MCF 10A (cell line): ENCODE data around the gene AXIN2. TPM values are rescaled to one million over a fixed set of nuclear protein-coding genes. Genes with fewer than 3 reads are reported as not detected.

ENCODE experiments used
- BruUV-seq: library from RNA; stranded (reverse); fragments of 400-500 nt; replicated peaks from 2 replicates; lab custom pipeline; 2021; lab: Mats Ljungman, UMichigan
- CTCF ChIA-PET: fragments of 300-600 bp; sonication (Branson Sonifier 250); formaldehyde crosslinking; extraction: SDS; loops from one replicate; lab custom pipeline; 2021; ENCODE audit warnings: antibody characterized with exemption, inconsistent platforms; lab: Yijun Ruan, JAX
- POLR2A ChIA-PET: fragments of 300-600, 350-650 bp; sonication (Branson Sonifier 250); formaldehyde crosslinking; extraction: SDS; loops from one replicate; lab custom pipeline; 2020; ENCODE audit warnings: antibody characterized with exemption, inconsistent platforms; lab: Yijun Ruan, JAX
- DNase-seq: peaks from one replicate; pipeline ENCODE4 v3.0.0-alpha.2; 2018; ENCODE audit not compliant: unreplicated experiment
- H3K27ac Mint-ChIP-seq: one replicate; pipeline ENCODE4 v1.8.0; 2022; ENCODE audit warnings: mild to moderate bottlenecking, low read depth, mixed read lengths; ENCODE audit not compliant: unreplicated experiment
- H3K27me3 Mint-ChIP-seq: one replicate; pipeline ENCODE4 v1.8.0; 2022; ENCODE audit warnings: mixed read lengths; ENCODE audit not compliant: insufficient read depth, unreplicated experiment
- H3K36me3 Mint-ChIP-seq: one replicate; pipeline ENCODE4 v1.8.0; 2022; ENCODE audit warnings: mild to moderate bottlenecking, moderate library complexity, mixed read lengths; ENCODE audit not compliant: insufficient read depth, unreplicated experiment
- H3K4me1 Mint-ChIP-seq: one replicate; pipeline ENCODE4 v1.8.0; 2022; ENCODE audit warnings: mixed read lengths; ENCODE audit not compliant: insufficient read depth, unreplicated experiment
- H3K4me3 Mint-ChIP-seq: one replicate; pipeline ENCODE4 v1.8.0; 2022; ENCODE audit warnings: mild to moderate bottlenecking, moderate library complexity, mixed read lengths; ENCODE audit not compliant: unreplicated experiment
- H3K9me3 Mint-ChIP-seq: one replicate; pipeline ENCODE4 v1.8.0; 2022; ENCODE audit warnings: mixed read lengths; ENCODE audit not compliant: unreplicated experiment
- CTCF ChIP-seq: fragments of 200-600 bp; IDR thresholded peaks from one replicate; pipeline ENCODE4 v1.8.0; 2022; ENCODE audit warnings: antibody characterized with exemption, mild to moderate bottlenecking; ENCODE audit not compliant: unreplicated experiment
- intact Hi-C: fragments of 100-400 bp; cut with micrococcal nuclease; formaldehyde crosslinking; loops from 2 replicates; pipeline ENCODE4 v1.14.1; 2022
- total RNA-seq: library from RNA; stranded (reverse); gene quantifications from 2 replicates; pipeline ENCODE4 v1.2.3, GENCODE V29; 2022

Gene AXIN2
- total RNA-seq, 1 experiment from 2014 or later = 0.16 TPM

GRCh38 chr17:65604070-65604469, 42.6 kb upstream of the AXIN2 start:
- H3K27me3 Mint-ChIP-seq = no peaks in the 10 kb centered on the region
- no peak for DNase-seq
- no peaks in the 10 kb centered on the region for H3K36me3 Mint-ChIP-seq
- H3K4me3 Mint-ChIP-seq = no peak overlapping the region
- intact Hi-C loops = no loop called here
- no peaks in the 10 kb centered on the region for H3K4me1 Mint-ChIP-seq
- no peaks in the 10 kb centered on the region for H3K9me3 Mint-ChIP-seq
- ChIA-PET POLR2A (no interaction called here), CTCF (no interaction called here)
- BruUV-seq = no TSS peak
- no peak overlapping the region for H3K27ac Mint-ChIP-seq
- TF ChIP-seq CTCF = no peak

GRCh38 chr17:65601881-65602280, 40.4 kb upstream of the AXIN2 start:
- no peak for DNase-seq
- Mint-ChIP-seq H3K27me3 (no peaks in the 10 kb centered on the region), H3K4me3 (no peak overlapping the region), H3K36me3 (no peaks in the 10 kb centered on the region), H3K27ac (no peak overlapping the region), H3K4me1 (no peaks in the 10 kb centered on the region), H3K9me3 (no peaks in the 10 kb centered on the region)
- ChIA-PET CTCF (no interaction called here), POLR2A (no interaction called here)
- no TSS peak for BruUV-seq
- intact Hi-C loops = no loop called here
- no peak for TF ChIP-seq CTCF

GRCh38 chr17:65601145-65601544, 39.7 kb upstream of the AXIN2 start:
- POLR2A ChIA-PET = interaction anchor here (1.1 kb wide), 1 partner anchor 47 kb away, joined by 3 read pairs; no protein-coding TSS in a partner anchor
- no TSS peak for BruUV-seq
- Mint-ChIP-seq H3K36me3 (no peaks in the 10 kb centered on the region), H3K9me3 (no peaks in the 10 kb centered on the region), H3K4me1 (no peaks in the 10 kb centered on the region), H3K27ac (no peak overlapping the region), H3K27me3 (no peaks in the 10 kb centered on the region), H3K4me3 (no peak overlapping the region)
- intact Hi-C loops = no loop called here
- DNase-seq = no peak
- CTCF ChIA-PET = no interaction called here
- no peak for TF ChIP-seq CTCF

GRCh38 chr17:65600518-65600917, 39.1 kb upstream of the AXIN2 start:
- intact Hi-C loops = no loop called here
- DNase-seq = no peak
- Mint-ChIP-seq H3K9me3 (no peaks in the 10 kb centered on the region), H3K36me3 (no peaks in the 10 kb centered on the region), H3K27ac (no peak overlapping the region), H3K4me1 (no peaks in the 10 kb centered on the region), H3K4me3 (no peak overlapping the region), H3K27me3 (no peaks in the 10 kb centered on the region)
- no TSS peak for BruUV-seq
- POLR2A ChIA-PET = interaction anchor here (1.1 kb wide), 1 partner anchor 46 kb away, joined by 3 read pairs; no protein-coding TSS in a partner anchor
- TF ChIP-seq CTCF = no peak
- CTCF ChIA-PET = no interaction called here
